ENCODE measurements around the gene SORCS3.

GRCh38 chr10:105288026-105288425, 646.9 kb downstream of the SORCS3 start:
- no peak for TF ChIP-seq CTCF (IDR thresholded peaks at IDR 0.05)
- no peak for TF ChIP-seq POLR2A (IDR thresholded peaks at IDR 0.05)

All from right lobe of liver (tissue), 4 donors.